HepG2 (cell line): ENCODE results near the gene PREX1. TPM values are rescaled to one million over a fixed set of nuclear protein-coding genes. Genes with fewer than 3 reads are reported as not detected.

Experiments
- ATF1 ChIP-seq: IDR thresholded peaks from 2 replicates; pipeline ENCODE4 v1.6.1; 2016; ENCODE audit warnings: mild to moderate bottlenecking, control low read depth
- ATRX ChIP-seq: sonication (generic); formaldehyde crosslinking; IDR thresholded peaks from 2 replicates; pipeline ENCODE4 v1.4.0; 2020; ENCODE audit warnings: missing genetic modification reagents, borderline replicate concordance
- BRCA1 ChIP-seq: sonication (generic); formaldehyde crosslinking; IDR thresholded peaks from 2 replicates; pipeline ENCODE4 v1.4.0; 2020; ENCODE audit warnings: missing genetic modification reagents
- CBX5 ChIP-seq: sonication (generic); formaldehyde crosslinking; IDR thresholded peaks from 2 replicates; pipeline ENCODE4 v1.4.0; 2020; ENCODE audit warnings: missing genetic modification reagents, borderline replicate concordance
- DNMT3B ChIP-seq: conservative IDR thresholded peaks from 2 replicates; pipeline ENCODE4 v1.6.1; 2016; ENCODE audit warnings: missing biosample characterization, control low read depth
- HNRNPUL1 ChIP-seq: fragments of 200-400 bp; formaldehyde crosslinking; IDR thresholded peaks from 2 replicates; pipeline ENCODE4 v1.6.1; 2017; ENCODE audit warnings: low read depth, mild to moderate bottlenecking, low read length, moderate library complexity
- SALL2 ChIP-seq: sonication (generic); formaldehyde crosslinking; IDR thresholded peaks from 2 replicates; pipeline ENCODE4 v1.8.1; 2023; ENCODE audit warnings: mild to moderate bottlenecking, missing genetic modification reagents, inconsistent platforms
- SRSF9 ChIP-seq: fragments of 200-400 bp; formaldehyde crosslinking; IDR thresholded peaks from 2 replicates; pipeline ENCODE4 v1.6.1; 2018; ENCODE audit warnings: borderline replicate concordance, mild to moderate bottlenecking, low read depth, low read length; ENCODE audit not compliant: insufficient read depth, poor library complexity, severe bottlenecking
- TP53 ChIP-seq: sonication (generic); formaldehyde crosslinking; conservative IDR thresholded peaks from 2 replicates; pipeline ENCODE4 v1.4.0; 2020; ENCODE audit warnings: missing genetic modification reagents
- ZBTB7B ChIP-seq: sonication (generic); formaldehyde crosslinking; IDR thresholded peaks from 2 replicates; pipeline ENCODE4 v1.4.0; 2020; ENCODE audit warnings: missing genetic modification reagents
- ZMYM4 ChIP-seq: sonication (generic); formaldehyde crosslinking; IDR thresholded peaks from 2 replicates; pipeline ENCODE4 v1.8.1; 2023; ENCODE audit warnings: mild to moderate bottlenecking, missing genetic modification reagents
- ZNF230 ChIP-seq: sonication (generic); formaldehyde crosslinking; IDR thresholded peaks from 2 replicates; pipeline ENCODE4 v1.4.0; 2020; ENCODE audit warnings: mild to moderate bottlenecking, missing genetic modification reagents
- ZNF329 ChIP-seq: sonication (generic); formaldehyde crosslinking; IDR thresholded peaks from 2 replicates; pipeline ENCODE4 v1.9.0; 2021; ENCODE audit warnings: low read depth, mild to moderate bottlenecking, missing genetic modification reagents
- ZNF383 ChIP-seq: sonication (generic); formaldehyde crosslinking; IDR thresholded peaks from 2 replicates; pipeline ENCODE4 v1.4.0; 2020; ENCODE audit warnings: missing genetic modification reagents, mild to moderate bottlenecking, borderline replicate concordance
- ZNF552 ChIP-seq: sonication (generic); formaldehyde crosslinking; IDR thresholded peaks from 2 replicates; pipeline ENCODE4 v1.9.0; 2022; ENCODE audit warnings: missing genetic modification reagents, mild to moderate bottlenecking, borderline replicate concordance
- ZNF660 ChIP-seq: sonication (generic); formaldehyde crosslinking; IDR thresholded peaks from 2 replicates; pipeline ENCODE4 v1.5.1; 2020; ENCODE audit warnings: mild to moderate bottlenecking, low read depth, missing genetic modification reagents, borderline replicate concordance
- ZNF792 ChIP-seq: IDR thresholded peaks from 2 replicates; pipeline ENCODE4 v1.6.1; 2016
- polyA plus RNA-seq, 8 experiments: library from polyadenylated mRNA; depleted of rRNA in 3 of 8; stranded (reverse) in 7 of 8; unstranded in 1 of 8; fragments of >200 nt; fragmentation: Illumina TruSeq in 4 of 8; extraction: Trizol in 4 of 8; gene quantifications; 2 replicates each; pipeline versions ENCODE4 v1.2.1 to v1.2.3, GENCODE V29; 2011 to 2016; ENCODE audit warnings: low read depth in 4 of 8, missing spikeins in 1 of 8, mixed read lengths in 1 of 8; ENCODE audit not compliant: insufficient read depth in 1 of 8
- total RNA-seq, 5 experiments: library from RNA; depleted of rRNA; stranded (reverse); fragments of >200 nt; fragmentation: Illumina TruSeq; extraction: Trizol; gene quantifications; 2 replicates each; pipeline ENCODE4 v1.2.3, GENCODE V29; 2016; ENCODE audit warnings: low read depth in 1 of 5
- TF ChIP-seq, protein P1 (sequence below), 2 experiments: IDR thresholded peaks; 2 replicates each; pipeline ENCODE4 v1.6.1; 2011 to 2012; ENCODE audit warnings: low read length in 2 of 2, borderline replicate concordance in 1 of 2, low read depth in 1 of 2, mild to moderate bottlenecking in 1 of 2, moderate library complexity in 1 of 2
- TF ChIP-seq, protein P2 (sequence below): sonication (generic); formaldehyde crosslinking; IDR thresholded peaks from 2 replicates; pipeline ENCODE4 v1.4.0; 2020; ENCODE audit warnings: mild to moderate bottlenecking, low read depth, missing genetic modification reagents
- TF ChIP-seq, protein P3 (sequence below): sonication (generic); formaldehyde crosslinking; IDR thresholded peaks from 2 replicates; pipeline ENCODE4 v1.8.1; 2023; ENCODE audit warnings: mild to moderate bottlenecking, moderate library complexity, missing genetic modification reagents
- TF ChIP-seq, protein P4 (sequence below): IDR thresholded peaks from 2 replicates; pipeline ENCODE4 v1.6.1; 2012; ENCODE audit warnings: inconsistent platforms

The PREX1 gene
- total and polyA plus RNA-seq, 2 of the 13 experiments (the other 11 are each of a cell fraction or from before 2014, with no cell fraction given): 0.02 to 0.04 TPM

DNA sequence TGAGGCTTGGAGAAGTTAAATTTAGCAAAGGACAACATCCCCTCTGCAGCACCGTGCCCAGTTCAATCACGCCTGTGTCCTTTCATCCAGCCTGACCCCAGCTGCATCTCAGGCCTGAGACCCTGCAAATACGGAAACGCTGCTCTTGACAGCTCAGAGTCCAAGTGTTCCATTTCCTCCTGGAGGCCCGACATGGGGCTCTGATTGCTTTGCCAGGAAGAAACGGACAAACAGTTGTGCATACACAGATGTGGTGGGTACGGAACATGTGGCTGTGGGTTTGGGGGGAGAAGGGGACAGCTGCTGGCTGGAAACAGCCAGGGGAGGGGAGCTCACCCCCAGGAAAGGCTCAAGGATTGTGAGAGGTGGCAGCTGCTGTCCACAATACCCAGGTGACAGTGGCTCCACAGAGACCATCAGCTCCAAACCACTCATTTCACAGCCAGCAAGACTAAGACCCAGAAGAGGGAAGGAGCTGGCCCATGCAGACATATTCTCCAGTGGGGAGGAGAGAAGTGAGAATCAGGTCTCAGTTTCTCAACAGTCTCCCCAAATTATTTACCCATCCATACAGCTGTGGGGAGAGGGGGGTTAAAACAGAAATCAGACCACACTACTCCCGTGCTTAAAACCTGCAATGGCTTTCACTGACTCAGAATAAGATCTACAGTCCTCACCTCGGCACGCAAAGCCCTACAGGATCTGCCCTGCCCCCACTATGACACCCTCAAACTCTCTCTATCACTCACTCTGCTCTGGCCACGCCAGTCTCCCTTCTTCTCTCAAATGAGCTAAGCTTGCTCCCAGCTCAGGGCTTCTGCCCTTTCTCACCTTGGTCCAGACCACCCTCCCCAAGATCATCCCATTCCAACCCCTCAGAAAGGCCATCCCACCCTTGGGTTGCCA is 89.1 kb downstream of the PREX1 start (continued):
- TF ChIP-seq, protein P1, sequence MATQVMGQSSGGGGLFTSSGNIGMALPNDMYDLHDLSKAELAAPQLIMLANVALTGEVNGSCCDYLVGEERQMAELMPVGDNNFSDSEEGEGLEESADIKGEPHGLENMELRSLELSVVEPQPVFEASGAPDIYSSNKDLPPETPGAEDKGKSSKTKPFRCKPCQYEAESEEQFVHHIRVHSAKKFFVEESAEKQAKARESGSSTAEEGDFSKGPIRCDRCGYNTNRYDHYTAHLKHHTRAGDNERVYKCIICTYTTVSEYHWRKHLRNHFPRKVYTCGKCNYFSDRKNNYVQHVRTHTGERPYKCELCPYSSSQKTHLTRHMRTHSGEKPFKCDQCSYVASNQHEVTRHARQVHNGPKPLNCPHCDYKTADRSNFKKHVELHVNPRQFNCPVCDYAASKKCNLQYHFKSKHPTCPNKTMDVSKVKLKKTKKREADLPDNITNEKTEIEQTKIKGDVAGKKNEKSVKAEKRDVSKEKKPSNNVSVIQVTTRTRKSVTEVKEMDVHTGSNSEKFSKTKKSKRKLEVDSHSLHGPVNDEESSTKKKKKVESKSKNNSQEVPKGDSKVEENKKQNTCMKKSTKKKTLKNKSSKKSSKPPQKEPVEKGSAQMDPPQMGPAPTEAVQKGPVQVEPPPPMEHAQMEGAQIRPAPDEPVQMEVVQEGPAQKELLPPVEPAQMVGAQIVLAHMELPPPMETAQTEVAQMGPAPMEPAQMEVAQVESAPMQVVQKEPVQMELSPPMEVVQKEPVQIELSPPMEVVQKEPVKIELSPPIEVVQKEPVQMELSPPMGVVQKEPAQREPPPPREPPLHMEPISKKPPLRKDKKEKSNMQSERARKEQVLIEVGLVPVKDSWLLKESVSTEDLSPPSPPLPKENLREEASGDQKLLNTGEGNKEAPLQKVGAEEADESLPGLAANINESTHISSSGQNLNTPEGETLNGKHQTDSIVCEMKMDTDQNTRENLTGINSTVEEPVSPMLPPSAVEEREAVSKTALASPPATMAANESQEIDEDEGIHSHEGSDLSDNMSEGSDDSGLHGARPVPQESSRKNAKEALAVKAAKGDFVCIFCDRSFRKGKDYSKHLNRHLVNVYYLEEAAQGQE (IDR thresholded peaks at IDR 0.05; ENCODE audit: borderline replicate concordance in 1 of 2, low read depth in 1 of 2, low read length in 2 of 2): peak in 1 of 2 experiments; percentile 50; a peak in 1 of 4 replicates
- TF ChIP-seq ZNF552 (CRISPR knock-in tag) (no peak), SALL2 (CRISPR knock-in tag) (no peak), BRCA1 (CRISPR knock-in tag) (no peak), DNMT3B (CRISPR knock-in tag) (no peak), ATF1 (CRISPR knock-in tag) (no peak), ATRX (CRISPR knock-in tag) (no peak), ZNF660 (CRISPR knock-in tag) (no peak), ZNF329 (no peak), ZNF230 (CRISPR knock-in tag) (0 out of 2 replicates have a peak, but pooled peaks have one; percentile 66), ZNF383 (CRISPR knock-in tag) (no peak), ZBTB7B (CRISPR knock-in tag) (peak; percentile 93), ZNF792 (CRISPR knock-in tag) (peak; percentile 26; the same call in 1 of the 2 replicates), ZMYM4 (CRISPR knock-in tag) (0 out of 2 replicates have a peak, but pooled peaks have one; percentile 21), TP53 (CRISPR knock-in tag) (no peak), HNRNPUL1 (no peak), SRSF9 (no peak), CBX5 (CRISPR knock-in tag) (0 out of 2 replicates have a peak, but pooled peaks have one; percentile 46)
- TF ChIP-seq, protein P2, sequence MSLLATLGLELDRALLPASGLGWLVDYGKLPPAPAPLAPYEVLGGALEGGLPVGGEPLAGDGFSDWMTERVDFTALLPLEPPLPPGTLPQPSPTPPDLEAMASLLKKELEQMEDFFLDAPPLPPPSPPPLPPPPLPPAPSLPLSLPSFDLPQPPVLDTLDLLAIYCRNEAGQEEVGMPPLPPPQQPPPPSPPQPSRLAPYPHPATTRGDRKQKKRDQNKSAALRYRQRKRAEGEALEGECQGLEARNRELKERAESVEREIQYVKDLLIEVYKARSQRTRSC (CRISPR knock-in tag): 0 out of 2 replicates have a peak, but pooled peaks have one; percentile 78
- TF ChIP-seq, protein P3, sequence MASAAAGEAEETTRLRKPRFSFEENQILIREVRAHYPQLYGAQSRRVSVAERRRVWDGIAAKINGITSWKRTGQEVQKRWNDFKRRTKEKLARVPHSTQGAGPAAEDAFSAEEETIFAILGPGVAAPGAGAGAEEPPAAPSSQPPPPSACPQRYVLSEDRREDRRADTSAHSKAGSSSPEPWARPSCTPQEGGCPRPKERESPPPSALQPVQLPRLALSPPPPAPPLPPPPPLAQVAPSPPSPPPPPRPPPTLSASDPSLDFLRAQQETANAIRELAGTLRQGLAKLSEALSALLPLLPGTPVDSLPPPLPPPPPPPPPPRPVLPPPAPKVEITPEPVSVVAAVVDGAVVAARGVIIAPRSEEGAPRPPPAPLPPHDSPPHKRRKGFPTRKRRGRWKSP: 0 out of 2 replicates have a peak, but pooled peaks have one; percentile 47
- TF ChIP-seq, protein P4, sequence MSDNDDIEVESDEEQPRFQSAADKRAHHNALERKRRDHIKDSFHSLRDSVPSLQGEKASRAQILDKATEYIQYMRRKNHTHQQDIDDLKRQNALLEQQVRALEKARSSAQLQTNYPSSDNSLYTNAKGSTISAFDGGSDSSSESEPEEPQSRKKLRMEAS: peak; percentile 48; the same call in 1 of the 2 replicates
